GM12873 (cell line): Measurements from ENCODE around the gene ATP10A.
A peak's percentile ranks its signal among the peaks of the same experiment; 100 is the strongest.

ENCODE experiments used
- CTCF ChIP-seq: IDR thresholded peaks from 2 replicates; pipeline ENCODE4 v1.5.1; 2012; ENCODE audit warnings: low read depth, mild to moderate bottlenecking, moderate library complexity, low read length, control low read depth; ENCODE audit not compliant: insufficient read depth; ENCODE audit errors: missing control alignments

Gene ATP10A

DNA sequence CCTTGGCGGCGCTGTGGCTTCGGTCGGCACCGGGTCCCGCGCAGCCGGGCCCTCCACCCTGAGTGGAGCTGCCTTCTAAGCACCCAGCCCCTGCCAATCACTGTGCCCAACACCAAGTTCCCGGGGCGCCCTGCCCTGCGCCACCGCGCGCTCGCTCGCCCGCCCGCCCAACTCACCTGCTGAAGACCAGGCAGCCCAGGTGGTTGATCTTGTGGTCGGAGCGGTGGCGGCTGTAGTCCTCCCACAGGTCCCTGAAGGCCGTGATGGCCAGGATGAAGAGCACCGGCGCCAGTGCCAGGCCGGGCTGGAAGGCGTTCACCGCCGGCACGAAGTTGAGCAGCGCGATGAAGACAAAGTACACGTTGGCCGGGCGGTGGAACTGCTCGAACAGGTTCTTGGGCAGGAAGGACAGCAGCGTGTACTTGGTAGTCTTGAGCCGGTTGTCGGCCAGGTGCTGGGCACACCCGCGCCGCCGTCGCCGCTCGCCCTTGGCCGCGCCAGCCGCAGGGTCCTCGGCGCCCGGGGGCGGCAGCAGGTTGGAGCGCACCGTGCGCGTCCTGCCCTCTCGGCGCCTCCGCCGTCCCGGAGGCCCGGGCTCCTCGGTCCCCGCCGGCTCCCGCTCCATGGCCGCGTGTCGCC is 536 bp downstream of the ATP10A start:
- TF ChIP-seq CTCF = no peak

GRCh38 chr15:25862071-25862471 is 1.1 kb downstream of the ATP10A start:
- no peak for TF ChIP-seq CTCF

DNA sequence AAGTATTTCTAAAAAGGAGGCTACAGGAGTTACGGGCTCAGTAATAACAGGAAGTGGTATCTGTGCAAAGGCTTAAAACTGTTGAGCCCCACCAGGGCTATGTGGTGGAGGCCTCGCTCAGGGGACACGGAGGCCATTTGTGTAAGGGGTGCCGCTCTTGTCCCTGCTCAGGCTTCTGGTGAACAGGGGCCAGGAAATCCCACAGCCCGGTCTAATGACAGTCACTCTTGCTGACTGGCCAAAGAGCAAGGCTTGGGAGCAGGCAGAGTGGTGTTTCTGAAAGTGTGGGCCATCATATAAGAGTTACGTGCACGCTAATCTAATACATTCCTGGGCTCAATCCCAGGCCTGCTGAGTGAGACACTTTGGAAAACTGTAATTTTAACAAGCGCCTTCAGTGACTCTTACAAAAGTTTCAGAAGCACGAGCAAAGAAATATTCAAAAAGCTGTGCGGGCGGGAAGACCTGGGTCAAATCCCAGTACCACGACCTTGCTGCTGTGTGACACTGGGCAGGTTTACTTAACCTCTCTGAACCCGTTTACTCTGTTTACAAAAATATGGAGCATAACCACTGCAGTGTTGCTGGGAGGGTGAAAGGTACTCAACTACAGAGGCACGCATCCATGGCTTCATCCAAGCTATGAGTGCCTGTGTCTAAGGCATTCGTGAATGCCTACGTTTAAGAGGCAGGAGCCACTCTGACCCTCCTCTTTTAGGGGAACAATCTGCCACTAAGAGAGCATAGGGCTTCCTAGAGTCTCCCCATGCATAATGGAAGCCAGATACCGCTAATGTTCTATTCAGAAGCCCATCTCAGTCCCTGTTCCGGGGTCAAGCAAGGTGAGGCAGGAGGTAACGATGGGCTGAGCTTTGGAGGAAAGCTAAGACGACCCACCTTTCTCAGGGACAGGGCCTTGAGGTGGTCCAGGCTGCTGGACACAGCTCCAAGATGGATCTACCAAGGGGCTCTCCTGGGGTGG is 2.0 kb downstream of the ATP10A start:
- no peak for TF ChIP-seq CTCF

GRCh38 chr15:25859838-25860645 is 3.1 kb downstream of the ATP10A start:
- no peak for TF ChIP-seq CTCF

DNA sequence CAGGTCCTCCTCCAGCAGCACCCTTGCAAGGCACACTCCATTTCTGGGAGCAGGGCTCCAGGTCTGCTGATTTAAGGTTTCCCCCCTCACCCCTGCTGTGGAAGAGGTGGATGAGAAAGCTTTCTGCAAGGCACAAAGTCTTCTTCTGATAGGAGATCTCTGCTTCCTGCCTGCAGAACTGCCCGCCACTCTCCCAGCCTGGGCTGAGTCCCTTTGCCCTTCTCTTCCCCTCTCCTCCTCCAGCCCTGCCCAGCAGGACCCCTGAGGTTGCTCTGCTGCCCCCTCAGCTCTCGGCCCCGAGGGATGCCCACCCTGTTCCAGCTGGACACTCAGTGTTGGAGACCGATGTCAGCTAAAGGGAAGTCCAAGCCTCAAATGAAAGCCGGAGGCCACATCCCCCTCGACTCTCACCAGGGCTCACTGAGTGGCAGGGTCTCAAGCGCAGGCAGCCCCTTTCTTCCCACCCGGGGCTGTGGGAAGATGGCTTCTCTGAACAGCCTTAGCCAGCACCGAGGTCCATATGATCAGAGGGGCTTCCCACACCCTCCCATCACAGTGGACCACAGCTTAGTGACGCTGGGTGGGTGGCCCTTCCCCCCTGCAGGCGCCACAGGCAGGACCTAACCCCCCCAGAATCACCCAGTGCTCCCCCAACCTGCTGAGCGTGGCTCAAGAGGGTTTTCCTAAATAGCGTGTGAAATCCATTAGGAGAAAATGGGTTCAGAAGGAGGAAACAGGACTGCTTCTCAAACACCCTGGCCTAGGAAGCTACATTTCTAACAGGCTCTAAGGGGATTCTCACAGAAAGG is 4.0 kb downstream of the ATP10A start:
- TF ChIP-seq CTCF = no peak

DNA sequence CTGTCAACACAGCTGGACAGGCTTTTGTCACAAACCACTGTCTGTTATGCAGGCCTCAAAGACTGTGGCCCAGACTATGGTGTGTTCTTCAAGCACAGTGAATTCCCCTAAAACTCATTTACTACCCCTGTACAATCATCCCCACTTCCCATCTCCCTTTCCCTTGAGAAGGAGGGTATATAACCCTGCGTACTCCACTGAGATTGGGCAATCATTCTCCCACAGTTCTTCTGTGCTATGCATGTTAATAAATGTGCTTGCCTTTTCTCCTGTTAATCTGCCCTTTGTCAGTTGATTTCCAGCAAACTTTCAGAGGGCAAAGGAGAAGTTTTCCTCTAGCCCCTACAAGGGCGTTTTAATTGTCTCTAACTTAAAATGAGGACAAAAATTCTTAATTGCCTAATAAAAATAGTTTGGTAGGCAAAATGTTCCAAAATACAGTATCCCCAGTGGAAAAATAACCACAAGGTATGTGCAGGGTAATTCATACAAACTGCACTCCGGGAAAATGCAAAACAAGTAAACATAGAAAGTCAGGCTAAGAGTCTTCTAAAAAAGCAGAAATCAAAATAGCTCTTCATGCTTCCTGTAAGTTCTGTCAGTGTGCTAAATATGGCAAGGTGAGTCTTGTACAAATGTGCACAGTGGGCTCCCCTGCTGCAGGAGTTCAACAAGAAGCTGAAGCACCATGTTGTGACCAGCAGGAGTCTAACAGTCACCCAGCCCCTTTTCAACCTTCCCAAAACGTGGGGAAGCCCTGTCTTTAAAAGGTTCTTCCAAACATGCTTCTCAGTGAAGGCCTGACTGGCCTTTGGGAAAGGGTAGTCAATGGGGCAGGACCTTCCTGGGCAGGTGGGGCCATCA is 10.2 kb downstream of the ATP10A start:
- TF ChIP-seq CTCF = peak; percentile 31
